Erythroblast (primary cell): ENCODE measurements around the gene EMCN.

ENCODE experiments used
- GATA1 ChIP-seq: IDR thresholded peaks from 2 replicates; pipeline ENCODE4 v1.6.1; 2011; ENCODE audit warnings: low read depth, mild to moderate bottlenecking, control low read depth, low read length, moderate library complexity
- POLR2A ChIP-seq: IDR thresholded peaks from 2 replicates; pipeline ENCODE4 v1.6.1; 2011; ENCODE audit warnings: mild to moderate bottlenecking, low read length

DNA sequence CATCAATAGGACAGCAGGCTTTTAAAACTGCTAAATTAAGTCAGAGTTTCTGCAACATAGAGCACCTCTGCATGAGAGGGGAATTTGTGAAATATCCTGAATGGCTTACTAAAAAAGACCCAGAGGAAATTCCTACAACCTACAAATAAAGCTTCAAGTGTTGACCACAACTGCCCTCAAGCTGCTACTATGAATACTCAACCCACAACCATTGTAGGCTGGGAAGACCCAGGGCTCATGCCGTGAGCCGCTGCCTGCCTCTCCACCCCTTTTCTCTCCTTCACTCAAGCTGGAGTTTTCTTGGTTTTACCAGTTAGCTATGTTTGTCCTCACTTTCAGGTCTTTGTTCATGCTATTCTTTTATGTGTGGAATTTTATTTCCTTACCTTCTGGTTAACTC is 151.6 kb downstream of the EMCN start:
- TF ChIP-seq POLR2A: no peak
- no peak for TF ChIP-seq GATA1
